ENCODE results near the gene NFIB. TPM values are rescaled to one million over a fixed set of nuclear protein-coding genes. Genes with fewer than 3 reads are reported as not detected.

The NFIB gene
- total RNA-seq, 2 experiments from 2014 or later, result not detected

GRCh38 chr9:14205463-14205862, 108.5 kb downstream of the NFIB start:
- no peaks in the 10 kb centered on the region for H3K36me3 Mint-ChIP-seq (ENCODE audit: low read depth)
- ChIA-PET POLR2A (no interaction called here), CTCF (no interaction called here)
- ATAC-seq, result no peak
- H3K4me1 Mint-ChIP-seq (ENCODE audit: low read depth), result no peaks in the 10 kb centered on the region
- intact Hi-C loops (cut with micrococcal nuclease), result no loop called here
- H3K4me3 Mint-ChIP-seq, result no peak overlapping the region
- no peak for TF ChIP-seq CTCF (IDR thresholded peaks at IDR 0.05)
- no peak overlapping the region for H3K27ac Mint-ChIP-seq
- no peak for DNase-seq
- H3K27me3 Mint-ChIP-seq, result peaks cover 2% of the 10 kb centered on the region
- no peaks in the 10 kb centered on the region for H3K9me3 Mint-ChIP-seq

GRCh38 chr9:14203356-14204056, 110.4 kb downstream of the NFIB start:
- no peak overlapping the region for H3K4me3 Mint-ChIP-seq
- H3K9me3 Mint-ChIP-seq, result no peaks in the 10 kb centered on the region
- no peak for DNase-seq
- peaks cover 2% of the 10 kb centered on the region for H3K27me3 Mint-ChIP-seq
- TF ChIP-seq CTCF (IDR thresholded peaks at IDR 0.05), result no peak
- no peaks in the 10 kb centered on the region for H3K4me1 Mint-ChIP-seq (ENCODE audit: low read depth)
- ATAC-seq, result no peak
- ChIA-PET CTCF (no interaction called here), POLR2A (no interaction called here)
- no peaks in the 10 kb centered on the region for H3K36me3 Mint-ChIP-seq (ENCODE audit: low read depth)
- intact Hi-C loops (cut with micrococcal nuclease), result no loop called here
- H3K27ac Mint-ChIP-seq, result no peak overlapping the region

GRCh38 chr9:14198841-14199455, 115.0 kb downstream of the NFIB start:
- H3K36me3 Mint-ChIP-seq (ENCODE audit: low read depth), result no peaks in the 10 kb centered on the region
- no peak overlapping the region for H3K27ac Mint-ChIP-seq
- ChIA-PET CTCF (no interaction called here), POLR2A (no interaction called here)
- ATAC-seq (no peak), DNase-seq (no peak)
- peaks cover 2% of the 10 kb centered on the region for H3K27me3 Mint-ChIP-seq
- H3K4me1 Mint-ChIP-seq (ENCODE audit: low read depth), result no peaks in the 10 kb centered on the region
- no peak overlapping the region for H3K4me3 Mint-ChIP-seq
- no peaks in the 10 kb centered on the region for H3K9me3 Mint-ChIP-seq
- intact Hi-C loops (cut with micrococcal nuclease), result no loop called here
- TF ChIP-seq CTCF (IDR thresholded peaks at IDR 0.05), result no peak

DNA sequence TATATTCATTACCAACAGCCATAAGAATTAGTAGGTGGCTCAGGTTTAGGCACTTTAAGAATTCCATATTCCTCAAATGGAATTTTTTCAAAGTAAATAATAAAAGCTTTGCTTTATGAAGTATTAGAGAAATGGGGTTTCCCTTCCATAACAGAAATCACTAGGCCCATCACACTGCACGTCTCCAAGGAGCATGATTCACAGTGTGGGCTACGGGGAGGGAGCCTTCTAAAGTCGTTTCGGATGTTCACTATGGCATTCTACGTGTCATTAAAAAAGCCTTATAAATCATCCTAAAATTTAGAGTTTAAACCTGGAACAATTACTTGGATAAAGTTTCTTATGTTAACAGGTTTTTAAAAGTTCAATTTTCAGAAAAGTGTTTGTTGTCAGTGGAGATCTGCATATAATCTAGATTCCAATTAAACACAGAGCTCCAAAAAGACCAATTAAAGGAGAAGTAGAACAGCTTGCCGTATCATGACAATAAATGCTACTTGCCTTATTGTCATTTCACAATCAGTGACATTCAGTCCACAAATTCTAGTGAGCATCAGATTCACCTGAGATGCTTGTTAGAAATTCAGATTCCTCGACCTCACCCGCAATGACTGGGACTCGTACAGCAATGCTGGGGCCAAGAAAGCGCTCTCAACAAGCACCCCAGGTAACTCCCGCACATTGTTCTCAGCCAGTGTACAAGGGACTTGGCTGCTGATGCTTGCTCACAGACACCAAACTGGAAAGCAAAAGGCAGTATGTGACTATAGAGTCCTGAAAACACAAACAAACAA, 115.7 kb downstream of the NFIB start:
- ATAC-seq (no peak), DNase-seq (no peak)
- no peak for TF ChIP-seq CTCF (IDR thresholded peaks at IDR 0.05)
- no peaks in the 10 kb centered on the region for H3K36me3 Mint-ChIP-seq (ENCODE audit: low read depth)
- no peak overlapping the region for H3K4me3 Mint-ChIP-seq
- H3K27me3 Mint-ChIP-seq, result peaks cover 2% of the 10 kb centered on the region
- no peaks in the 10 kb centered on the region for H3K9me3 Mint-ChIP-seq
- intact Hi-C loops (cut with micrococcal nuclease), result no loop called here
- ChIA-PET POLR2A (no interaction called here), CTCF (no interaction called here)
- H3K27ac Mint-ChIP-seq, result no peak overlapping the region
- H3K4me1 Mint-ChIP-seq (ENCODE audit: low read depth), result no peaks in the 10 kb centered on the region

DNA sequence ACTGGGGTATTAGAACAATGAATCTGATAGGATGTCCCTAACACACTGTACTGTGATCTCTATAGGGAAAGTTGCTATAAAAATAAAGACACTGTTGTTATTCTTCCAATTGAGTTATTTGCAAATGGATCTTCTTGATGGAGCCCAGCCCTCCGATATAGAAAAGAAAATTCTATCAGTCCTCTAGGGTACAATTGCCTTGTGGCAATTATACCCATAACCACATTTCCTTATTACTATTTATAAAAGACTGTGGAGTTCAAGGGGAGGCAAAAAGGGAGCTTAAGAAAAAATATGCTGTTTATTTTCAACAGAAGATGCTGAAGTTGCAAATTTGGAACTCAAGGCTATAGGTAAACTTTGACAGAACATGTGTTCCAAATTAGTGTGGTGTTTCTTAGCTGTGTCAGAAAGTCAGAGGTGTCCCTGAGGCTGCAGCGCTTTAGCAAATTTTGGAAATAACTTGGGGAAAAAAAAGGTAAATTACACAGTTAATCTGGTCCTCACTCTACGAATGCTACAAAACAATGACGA, 116.5 kb downstream of the NFIB start:
- H3K4me3 Mint-ChIP-seq, result no peak overlapping the region
- ChIA-PET POLR2A (no interaction called here), CTCF (interaction anchor here (1.5 kb wide), 1 partner anchor 9 kb away, joined by 3 read pairs; no protein-coding TSS in a partner anchor)
- H3K36me3 Mint-ChIP-seq (ENCODE audit: low read depth), result no peaks in the 10 kb centered on the region
- no peaks in the 10 kb centered on the region for H3K9me3 Mint-ChIP-seq
- no peak for ATAC-seq
- no peak for DNase-seq
- intact Hi-C loops (cut with micrococcal nuclease), result no loop called here
- peaks cover 2% of the 10 kb centered on the region for H3K27me3 Mint-ChIP-seq
- H3K27ac Mint-ChIP-seq, result no peak overlapping the region
- no peaks in the 10 kb centered on the region for H3K4me1 Mint-ChIP-seq (ENCODE audit: low read depth)
- TF ChIP-seq CTCF (IDR thresholded peaks at IDR 0.05), result no peak
